ENCODE data around the gene MS4A6A. TPM values are rescaled to one million over a fixed set of nuclear protein-coding genes. Genes with fewer than 3 reads are reported as not detected.

MS4A6A gene
- total and polyA plus RNA-seq, 9 of the 15 experiments (the other 6 are each of a cell fraction or from before 2014, with no cell fraction given): 0.57 to 9.5 (median 4.2) TPM

GRCh38 chr11:60211206-60211605, 28.3 kb upstream of the MS4A6A start:
- intact Hi-C loops (cut with micrococcal nuclease): no loop called here
- H3K27ac ChIP-seq (ENCODE audit: extremely low read depth, low read depth, low read length): no peak overlapping the region
- no peak overlapping the region for H3K4me2 ChIP-seq (ENCODE audit: insufficient read depth, low read length)
- no peaks in the 10 kb centered on the region for H3K27me3 ChIP-seq (ENCODE audit: control insufficient read depth in 2 of 2, insufficient read depth in 2 of 2, low read length in 2 of 2)
- CTCF ChIA-PET (ENCODE audit: low intra/inter-chr PET ratio): no interaction called here
- FAIRE-seq (no peak), ATAC-seq (no peak), DNase-seq (ENCODE audit: extremely low read depth in 1 of 4, low spot score in 3 of 4) (no peak)
- no peaks in the 10 kb centered on the region for H3K36me3 ChIP-seq (ENCODE audit: control insufficient read depth, insufficient read depth, low read length)
- no peaks in the 10 kb centered on the region for H4K20me1 ChIP-seq (replicated peaks; ENCODE audit: control insufficient read depth, insufficient read depth, low read length)
- BruUV-seq (replicated peaks): no TSS peak
- H3K9me1 ChIP-seq (ENCODE audit: control insufficient read depth, insufficient read depth, low read length): no peaks in the 10 kb centered on the region
- TF ChIP-seq GATAD2A (IDR thresholded peaks at IDR 0.05) (no peak), NFE2 (IDR thresholded peaks at IDR 0.05; ENCODE audit: low read depth) (no peak), E2F1 (CRISPR knock-in tag; IDR thresholded peaks at IDR 0.05) (no peak), PHB2 (IDR thresholded peaks at IDR 0.05; ENCODE audit: low read depth) (no peak), ZNF212 (CRISPR knock-in tag; IDR thresholded peaks at IDR 0.05) (no peak), ZNF274 (IDR thresholded peaks at IDR 0.05; ENCODE audit: borderline replicate concordance, low read depth, low read length) (no peak), HDAC2 (IDR thresholded peaks at IDR 0.05) (no peak), MCM5 (IDR thresholded peaks at IDR 0.05; ENCODE audit: low read depth) (no peak), ARHGAP35 (IDR thresholded peaks at IDR 0.05; ENCODE audit: partially characterized antibody) (no peak), BMI1 (IDR thresholded peaks at IDR 0.05; ENCODE audit: low read length) (no peak), ZNF41 (CRISPR knock-in tag; conservative IDR thresholded peaks at IDR 0.05) (no peak), ELF2 (CRISPR knock-in tag; IDR thresholded peaks at IDR 0.05) (no peak), ZC3H4 (CRISPR knock-in tag; IDR thresholded peaks at IDR 0.05; ENCODE audit: borderline replicate concordance) (no peak), FOXK1 (CRISPR knock-in tag; IDR thresholded peaks at IDR 0.05; ENCODE audit: borderline replicate concordance) (no peak), MTF1 (CRISPR knock-in tag; IDR thresholded peaks at IDR 0.05; ENCODE audit: borderline replicate concordance) (no peak), SRSF9 (IDR thresholded peaks at IDR 0.05; ENCODE audit: borderline replicate concordance, low read depth, low read length) (no peak), ZNF445 (CRISPR knock-in tag; IDR thresholded peaks at IDR 0.05; ENCODE audit: low read depth) (no peak)
- TF ChIP-seq, protein P1, sequence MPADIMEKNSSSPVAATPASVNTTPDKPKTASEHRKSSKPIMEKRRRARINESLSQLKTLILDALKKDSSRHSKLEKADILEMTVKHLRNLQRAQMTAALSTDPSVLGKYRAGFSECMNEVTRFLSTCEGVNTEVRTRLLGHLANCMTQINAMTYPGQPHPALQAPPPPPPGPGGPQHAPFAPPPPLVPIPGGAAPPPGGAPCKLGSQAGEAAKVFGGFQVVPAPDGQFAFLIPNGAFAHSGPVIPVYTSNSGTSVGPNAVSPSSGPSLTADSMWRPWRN (IDR thresholded peaks at IDR 0.05; ENCODE audit: low read depth): no peak
- TF ChIP-seq, protein P2, sequence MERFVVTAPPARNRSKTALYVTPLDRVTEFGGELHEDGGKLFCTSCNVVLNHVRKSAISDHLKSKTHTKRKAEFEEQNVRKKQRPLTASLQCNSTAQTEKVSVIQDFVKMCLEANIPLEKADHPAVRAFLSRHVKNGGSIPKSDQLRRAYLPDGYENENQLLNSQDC (CRISPR knock-in tag; IDR thresholded peaks at IDR 0.05): no peak
- TF ChIP-seq, protein P3, sequence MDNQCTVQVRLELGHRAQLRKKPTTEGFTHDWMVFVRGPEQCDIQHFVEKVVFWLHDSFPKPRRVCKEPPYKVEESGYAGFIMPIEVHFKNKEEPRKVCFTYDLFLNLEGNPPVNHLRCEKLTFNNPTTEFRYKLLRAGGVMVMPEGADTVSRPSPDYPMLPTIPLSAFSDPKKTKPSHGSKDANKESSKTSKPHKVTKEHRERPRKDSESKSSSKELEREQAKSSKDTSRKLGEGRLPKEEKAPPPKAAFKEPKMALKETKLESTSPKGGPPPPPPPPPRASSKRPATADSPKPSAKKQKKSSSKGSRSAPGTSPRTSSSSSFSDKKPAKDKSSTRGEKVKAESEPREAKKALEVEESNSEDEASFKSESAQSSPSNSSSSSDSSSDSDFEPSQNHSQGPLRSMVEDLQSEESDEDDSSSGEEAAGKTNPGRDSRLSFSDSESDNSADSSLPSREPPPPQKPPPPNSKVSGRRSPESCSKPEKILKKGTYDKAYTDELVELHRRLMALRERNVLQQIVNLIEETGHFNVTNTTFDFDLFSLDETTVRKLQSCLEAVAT (IDR thresholded peaks at IDR 0.05): no peak
- H3K4me3 ChIP-seq: no peak overlapping the region
- peak overlapping the region; percentile 69 for H2AFZ ChIP-seq (ENCODE audit: low read depth, low read length)
- POLR2A ChIA-PET: interaction anchor here (0.8 to 1.6 kb wide), 3 partner anchors 9 to 542 kb away, joined by 3 to 5 read pairs (median 4); no protein-coding TSS in a partner anchor
- no peak overlapping the region for H3K9ac ChIP-seq (ENCODE audit: insufficient read depth in 1 of 2, low read depth in 2 of 2, low read length in 2 of 2)
- H3K4me1 ChIP-seq (replicated peaks in 1 of 2; ENCODE audit: control insufficient read depth in 2 of 2, insufficient read depth in 2 of 2, low read length in 2 of 2): peaks cover 0 to 3% of the 10 kb centered on the region in 2 experiments; a peak in 2 of 5 replicates
- in situ Hi-C loops (cut with MboI): no loop called here
- no peaks in the 10 kb centered on the region for H3K79me2 ChIP-seq (ENCODE audit: control insufficient read depth, insufficient read depth, low read length)
- WGBS (ENCODE audit: insufficient coverage, low coverage, missing lambda C conversion rate): 77% methylated on average over 4 of the region's 4 CpGs
- no peaks in the 10 kb centered on the region for H3K9me3 ChIP-seq (replicated peaks; ENCODE audit: control insufficient read depth, insufficient read depth, low read depth, low read length)

Measured in K562 (cell line).